ENCODE results near the gene CCDC192. TPM values are rescaled to one million over a fixed set of nuclear protein-coding genes. Genes with fewer than 3 reads are reported as not detected.

CCDC192 gene
- total and polyA plus RNA-seq, 2 experiments from 2014 or later: 0.40 TPM; not detected in 1

GRCh38 chr5:127878174-127878750 is 175.1 kb downstream of the CCDC192 start:
- no peaks in the 10 kb centered on the region for H4K20me1 ChIP-seq (replicated peaks; ENCODE audit: insufficient read depth)
- ATAC-seq: peak; percentile 89

More at GRCh38 chr5:127878174-127878750, 175.1 kb downstream of the CCDC192 start:
- no peak overlapping the region for H3K4me2 ChIP-seq
- peak; percentile 77 for DNase-seq (ENCODE audit: low spot score)
- TF ChIP-seq CTCF (conservative IDR thresholded peaks at IDR 0.05; ENCODE audit: low read depth in 2 of 2) (peak; percentile 71 to 86), REST (IDR thresholded peaks at IDR 0.05; ENCODE audit: unreplicated experiment) (no peak)
- no peaks in the 10 kb centered on the region for H3K36me3 Mint-ChIP-seq (ENCODE audit: low read depth)
- H3K4me1 ChIP-seq (ENCODE audit: insufficient read depth): no peaks in the 10 kb centered on the region
- no peaks in the 10 kb centered on the region for H3K79me2 ChIP-seq (replicated peaks; ENCODE audit: insufficient read depth)
- no peak overlapping the region for H3K4me3 Mint-ChIP-seq
- no peaks in the 10 kb centered on the region for H3K27me3 Mint-ChIP-seq (ENCODE audit: insufficient read depth, low read depth, poor library complexity)
- no peaks in the 10 kb centered on the region for H3K27me3 ChIP-seq (ENCODE audit: insufficient read depth)
- no peaks in the 10 kb centered on the region for H3K36me3 ChIP-seq (ENCODE audit: insufficient read depth)
- peak overlapping the region; percentile 64; the same call in 1 of the 2 replicates for H2AFZ ChIP-seq
- H3K4me3 ChIP-seq: no peak overlapping the region
- H3F3A ChIP-seq (replicated peaks; ENCODE audit: low read depth): no peaks in the 10 kb centered on the region
- H3K27ac Mint-ChIP-seq: no peak overlapping the region
- H3K27ac ChIP-seq (ENCODE audit: low read depth): no peak overlapping the region
- no peaks in the 10 kb centered on the region for H3K9me3 Mint-ChIP-seq
- peaks cover 6% of the 10 kb centered on the region; the same call in 1 of the 3 replicates for H3K4me1 Mint-ChIP-seq
- H3K9me2 ChIP-seq (ENCODE audit: insufficient read depth): no peaks in the 10 kb centered on the region
